HepG2 (cell line): Measurements from ENCODE around the gene ZNF211. TPM values are rescaled to one million over a fixed set of nuclear protein-coding genes. Genes with fewer than 3 reads are reported as not detected.

Experiments
- ATAC-seq: fragments of 200-7000 bp; cut with Tn5 transposase; 3 replicates; pipeline ENCODE4 v1.9.1; 2020; ENCODE audit warnings: mild to moderate bottlenecking, moderate library complexity
- BruUV-seq: library from RNA; stranded (reverse); fragments of 400-500 nt; replicated peaks from 2 replicates; lab custom pipeline; 2021; lab: Mats Ljungman, UMichigan
- CTCF ChIA-PET: fragments of 300-600 bp; formaldehyde crosslinking; extraction: SDS; loops from one replicate; lab custom pipeline; 2021; ENCODE audit warnings: low total read pairs, inconsistent platforms, low intra/inter-chr PET ratio; lab: Yijun Ruan, JAX
- POLR2A ChIA-PET: fragments of 350-600 bp; sonication (Branson Sonifier 250); formaldehyde crosslinking; loops from one replicate; lab custom pipeline; 2020; ENCODE audit warnings: antibody characterized with exemption, inconsistent platforms; lab: Yijun Ruan, JAX
- DNase-seq: peaks from one replicate; pipeline ENCODE4 v3.0.0-alpha.2; 2015; ENCODE audit warnings: low spot score
- FAIRE-seq: peaks from 3 replicates; lab custom pipeline; 2011; peaks lifted over from hg19 to GRCh38; lab: Jason Lieb, UNC
- H2AFZ ChIP-seq: one replicate; pipeline ENCODE4 v1.6.1; 2011; ENCODE audit warnings: low read length, inconsistent platforms
- H3K27ac ChIP-seq: fragments of 300-600 bp; 3 replicates; pipeline ENCODE4 v1.8.0; 2011; ENCODE audit warnings: mixed run types, mild to moderate bottlenecking, mixed read lengths, low read length, inconsistent platforms; ENCODE audit not compliant: insufficient read depth; ENCODE audit errors: extremely low read length
- H3K27me3 ChIP-seq, 2 experiments: fragments of 200-600 bp in 1 of 2; 2 replicates in 1 of 2; 3 replicates in 1 of 2; pipeline versions ENCODE4 v1.6.0 to v1.8.0; 2011; ENCODE audit warnings: low read length in 2 of 2, mild to moderate bottlenecking in 2 of 2, moderate library complexity in 2 of 2, inconsistent platforms in 1 of 2; ENCODE audit not compliant: insufficient read depth in 2 of 2, control insufficient read depth in 1 of 2
- H3K36me3 ChIP-seq, 2 experiments: fragments of 200-600 bp in 1 of 2; replicated peaks in 1 of 2; 2 replicates in 1 of 2; 3 replicates in 1 of 2; pipeline versions ENCODE4 v1.5.1 to v1.8.0; 2011; ENCODE audit warnings: low read length in 2 of 2, inconsistent platforms in 1 of 2; ENCODE audit not compliant: insufficient read depth in 2 of 2, control insufficient read depth in 1 of 2
- H3K4me1 ChIP-seq: 2 replicates; pipeline ENCODE4 v1.5.1; 2012; ENCODE audit warnings: low read length, inconsistent platforms; ENCODE audit not compliant: insufficient read depth
- H3K4me2 ChIP-seq: 2 replicates; pipeline ENCODE4 v1.6.0; 2011; ENCODE audit warnings: low read depth, low read length, inconsistent platforms
- H3K4me3 ChIP-seq, 3 experiments: fragments of 200-600 bp in 1 of 3; sonication (generic), shearing (Covaris generic) in 1 of 3; replicated peaks in 1 of 3; 2 replicates each; pipeline ENCODE4 v1.5.1; 2011 to 2016; ENCODE audit warnings: low read length in 3 of 3, inconsistent platforms in 2 of 3, low read depth in 2 of 3, mild to moderate bottlenecking in 2 of 3, control low read depth in 1 of 3, mixed read lengths in 1 of 3; ENCODE audit not compliant: insufficient read depth in 1 of 3
- H3K79me2 ChIP-seq: one replicate; pipeline ENCODE4 v1.6.1; 2011; ENCODE audit warnings: low read length, inconsistent platforms; ENCODE audit not compliant: insufficient read depth
- H3K9ac ChIP-seq: 2 replicates; pipeline ENCODE4 v1.6.0; 2011; ENCODE audit warnings: mild to moderate bottlenecking, low read depth, low read length, inconsistent platforms; ENCODE audit not compliant: insufficient read depth
- H3K9me3 ChIP-seq: 2 replicates; pipeline ENCODE4 v1.5.1; 2012; ENCODE audit warnings: mild to moderate bottlenecking, low read length
- H4K20me1 ChIP-seq: 2 replicates; pipeline ENCODE4 v1.6.0; 2011; ENCODE audit warnings: inconsistent platforms, mild to moderate bottlenecking, low read length, moderate library complexity; ENCODE audit not compliant: insufficient read depth
- ATF5 ChIP-seq: sonication (generic); formaldehyde crosslinking; IDR thresholded peaks from 2 replicates; pipeline ENCODE4 v1.4.0; 2020; ENCODE audit warnings: mild to moderate bottlenecking, low read depth, missing genetic modification reagents
- CAMTA2 ChIP-seq: sonication (generic); formaldehyde crosslinking; IDR thresholded peaks from 2 replicates; pipeline ENCODE4 v1.4.0; 2020; ENCODE audit warnings: mild to moderate bottlenecking, missing genetic modification reagents, borderline replicate concordance
- DZIP1 ChIP-seq: sonication (generic); formaldehyde crosslinking; IDR thresholded peaks from 2 replicates; pipeline ENCODE4 v1.5.0; 2020; ENCODE audit warnings: mild to moderate bottlenecking, missing genetic modification reagents
- GATA4 ChIP-seq: sonication (generic); IDR thresholded peaks from 2 replicates; pipeline ENCODE4 v1.6.1; 2016; ENCODE audit warnings: antibody characterized with exemption, low read depth, borderline replicate concordance
- MAFF ChIP-seq: IDR thresholded peaks from 2 replicates; pipeline ENCODE4 v1.6.1; 2011; ENCODE audit warnings: low read depth, low read length, improper control_type of control experiment
- MXD1 ChIP-seq: sonication (generic); formaldehyde crosslinking; IDR thresholded peaks from 2 replicates; pipeline ENCODE4 v1.4.0; 2020; ENCODE audit warnings: mild to moderate bottlenecking, missing genetic modification reagents
- SNAPC2 ChIP-seq: sonication (generic); formaldehyde crosslinking; IDR thresholded peaks from 2 replicates; pipeline ENCODE4 v1.8.1; 2022; ENCODE audit warnings: mild to moderate bottlenecking, missing genetic modification reagents
- SRSF9 ChIP-seq: fragments of 200-400 bp; formaldehyde crosslinking; IDR thresholded peaks from 2 replicates; pipeline ENCODE4 v1.6.1; 2018; ENCODE audit warnings: borderline replicate concordance, mild to moderate bottlenecking, low read depth, low read length; ENCODE audit not compliant: insufficient read depth, poor library complexity, severe bottlenecking
- ZBTB4 ChIP-seq: sonication (generic); formaldehyde crosslinking; IDR thresholded peaks from 2 replicates; pipeline ENCODE4 v1.4.0; 2020; ENCODE audit warnings: missing genetic modification reagents, mild to moderate bottlenecking, borderline replicate concordance
- ZBTB42 ChIP-seq: sonication (generic); formaldehyde crosslinking; IDR thresholded peaks from 2 replicates; pipeline ENCODE4 v1.5.0; 2020; ENCODE audit warnings: mild to moderate bottlenecking, missing genetic modification reagents
- ZNF24 ChIP-seq: fragments of 450-650 bp; IDR thresholded peaks from 2 replicates; pipeline ENCODE4 v1.6.1; 2017; ENCODE audit warnings: antibody characterized with exemption, mild to moderate bottlenecking
- ZNF274 ChIP-seq: sonication (generic); formaldehyde crosslinking; IDR thresholded peaks from 2 replicates; pipeline ENCODE4 v1.5.1; 2020; ENCODE audit warnings: mild to moderate bottlenecking, missing genetic modification reagents
- ZNF431 ChIP-seq: sonication (generic); formaldehyde crosslinking; IDR thresholded peaks from 2 replicates; pipeline ENCODE4 v1.9.0; 2022; ENCODE audit warnings: missing genetic modification reagents, low read depth, mild to moderate bottlenecking, borderline replicate concordance
- ZNF546 ChIP-seq: sonication (generic); formaldehyde crosslinking; conservative IDR thresholded peaks from 2 replicates; pipeline ENCODE4 v1.8.1; 2023; ENCODE audit warnings: mild to moderate bottlenecking, missing genetic modification reagents
- ZNF567 ChIP-seq: sonication (generic); formaldehyde crosslinking; IDR thresholded peaks from 2 replicates; pipeline ENCODE4 v1.8.1; 2023; ENCODE audit warnings: mild to moderate bottlenecking, missing genetic modification reagents, borderline replicate concordance
- WGBS: methylation state at CpG from one replicate; pipeline ENCODE4 v1.1.6; 2017; ENCODE audit warnings: low lambda C conversion rate; 5-methylcytosine and 5-hydroxymethylcytosine counted together
- in situ Hi-C: cut with HindIII; loops from 2 replicates; pipeline ENCODE4 v1.10.0; 2017; ENCODE audit warnings: low pct_unique_long_range_greater_than_20kb; ENCODE audit not compliant: extremely low pct_ligation_motif_present
- intact Hi-C: fragments of 100-400 bp; cut with micrococcal nuclease; formaldehyde crosslinking; loops from one replicate; pipeline ENCODE4 v1.10.0; 2022; ENCODE audit not compliant: unreplicated experiment
- polyA plus RNA-seq, 8 experiments: library from polyadenylated mRNA; depleted of rRNA in 3 of 8; stranded (reverse) in 7 of 8; unstranded in 1 of 8; fragments of >200 nt; fragmentation: Illumina TruSeq in 4 of 8; extraction: Trizol in 4 of 8; gene quantifications; 2 replicates each; pipeline versions ENCODE4 v1.2.1 to v1.2.3, GENCODE V29; 2011 to 2016; ENCODE audit warnings: low read depth in 4 of 8, missing spikeins in 1 of 8, mixed read lengths in 1 of 8; ENCODE audit not compliant: insufficient read depth in 1 of 8
- total RNA-seq, 5 experiments: library from RNA; depleted of rRNA; stranded (reverse); fragments of >200 nt; fragmentation: Illumina TruSeq; extraction: Trizol; gene quantifications; 2 replicates each; pipeline ENCODE4 v1.2.3, GENCODE V29; 2016; ENCODE audit warnings: low read depth in 1 of 5
- TF ChIP-seq, protein P1 (sequence below): sonication (generic); formaldehyde crosslinking; IDR thresholded peaks from 2 replicates; pipeline ENCODE4 v1.4.0; 2020; ENCODE audit warnings: mild to moderate bottlenecking, missing genetic modification reagents

The ZNF211 gene
- total and polyA plus RNA-seq, 2 of the 13 experiments (the other 11 are each of a cell fraction or from before 2014, with no cell fraction given): 9.9 to 11.2 TPM

DNA sequence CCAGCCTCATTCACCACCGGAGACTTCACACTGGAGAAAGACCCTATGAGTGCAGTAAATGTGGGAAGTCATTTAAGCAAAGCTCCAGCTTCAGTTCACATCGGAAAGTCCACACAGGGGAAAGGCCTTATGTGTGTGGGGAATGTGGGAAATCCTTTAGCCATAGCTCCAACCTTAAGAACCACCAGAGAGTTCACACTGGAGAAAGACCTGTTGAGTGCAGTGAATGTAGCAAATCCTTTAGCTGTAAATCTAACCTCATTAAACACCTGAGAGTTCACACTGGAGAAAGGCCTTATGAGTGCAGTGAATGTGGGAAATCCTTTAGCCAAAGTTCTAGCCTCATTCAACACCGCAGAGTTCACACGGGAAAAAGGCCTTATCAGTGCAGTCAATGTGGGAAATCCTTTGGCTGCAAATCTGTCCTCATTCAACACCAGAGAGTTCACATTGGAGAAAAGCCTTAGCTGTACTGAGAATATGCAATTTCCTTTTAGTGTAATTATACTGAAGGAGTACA is 8.8 kb downstream of the ZNF211 start:
- DNase-seq (no peak), ATAC-seq (no peak), FAIRE-seq (no peak)
- H3K4me2 ChIP-seq: no peak overlapping the region
- POLR2A ChIA-PET: interaction anchor here (1.0 kb wide), 1 partner anchor 9 kb away, joined by 3 read pairs; no protein-coding TSS in a partner anchor
- intact Hi-C loops (no loop called here), in situ Hi-C loops (no loop called here)
- no peaks in the 10 kb centered on the region for H3K4me1 ChIP-seq
- H4K20me1 ChIP-seq: no peaks in the 10 kb centered on the region
- H3K27me3 ChIP-seq: no peaks in the 10 kb centered on the region
- no peak overlapping the region for H3K9ac ChIP-seq
- CTCF ChIA-PET: no interaction called here
- no peak overlapping the region for H3K4me3 ChIP-seq
- BruUV-seq: no TSS peak
- WGBS: 98% methylated on average over 4 of the region's 4 CpGs
- peaks cover 10 to 44% of the 10 kb centered on the region in 2 experiments for H3K36me3 ChIP-seq
- no peak overlapping the region for H2AFZ ChIP-seq
- H3K9me3 ChIP-seq: peaks cover 10% of the 10 kb centered on the region
- no peaks in the 10 kb centered on the region for H3K79me2 ChIP-seq
- H3K27ac ChIP-seq: no peak overlapping the region
- no peak for TF ChIP-seq ZNF567 (CRISPR knock-in tag)
- TF ChIP-seq SNAPC2 (CRISPR knock-in tag): no peak
- no peak for TF ChIP-seq MAFF
- TF ChIP-seq, protein P1, sequence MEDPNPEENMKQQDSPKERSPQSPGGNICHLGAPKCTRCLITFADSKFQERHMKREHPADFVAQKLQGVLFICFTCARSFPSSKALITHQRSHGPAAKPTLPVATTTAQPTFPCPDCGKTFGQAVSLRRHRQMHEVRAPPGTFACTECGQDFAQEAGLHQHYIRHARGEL (CRISPR knock-in tag): no peak
- TF ChIP-seq MXD1 (CRISPR knock-in tag): no peak
- no peak for TF ChIP-seq ATF5 (CRISPR knock-in tag)
- TF ChIP-seq ZBTB4 (CRISPR knock-in tag): no peak
- TF ChIP-seq ZNF431 (CRISPR knock-in tag): no peak
- TF ChIP-seq SRSF9: no peak
- TF ChIP-seq GATA4: no peak
- TF ChIP-seq ZNF546 (CRISPR knock-in tag): no peak
- no peak for TF ChIP-seq ZNF24
- TF ChIP-seq DZIP1 (CRISPR knock-in tag): no peak
- TF ChIP-seq CAMTA2 (CRISPR knock-in tag): no peak
- TF ChIP-seq ZNF274 (CRISPR knock-in tag): no peak
- TF ChIP-seq ZBTB42: no peak
